DOHH2 (cell line): ENCODE results near the gene MAP6.

ENCODE experiments used
- H3F3A ChIP-seq: fragments of 200-600 bp; sonication (generic), shearing (Covaris generic); 2 replicates; pipeline ENCODE4 v1.6.0; 2016; ENCODE audit warnings: antibody characterized with exemption, mild to moderate bottlenecking; ENCODE audit not compliant: control insufficient read depth, insufficient read depth
- H3K27ac ChIP-seq: fragments of 200-600 bp; sonication (generic); 2 replicates; pipeline ENCODE4 v1.5.1; 2014; ENCODE audit warnings: low read depth, mild to moderate bottlenecking, low read length, moderate library complexity
- H3K27me3 ChIP-seq: fragments of 200-600 bp; sonication (generic); 2 replicates; pipeline ENCODE4 v1.6.1; 2014; ENCODE audit warnings: mild to moderate bottlenecking, low read length, mixed read lengths; ENCODE audit not compliant: control insufficient read depth
- H3K36me3 ChIP-seq: fragments of 200-600 bp; sonication (generic); 2 replicates; pipeline ENCODE4 v1.6.1; 2014; ENCODE audit warnings: mild to moderate bottlenecking, low read length, moderate library complexity, mixed read lengths; ENCODE audit not compliant: control insufficient read depth
- H3K4me1 ChIP-seq: fragments of 200-600 bp; sonication (generic); 2 replicates; pipeline ENCODE4 v1.6.1; 2014; ENCODE audit warnings: mild to moderate bottlenecking, low read length, mixed read lengths; ENCODE audit not compliant: control insufficient read depth
- H3K4me2 ChIP-seq: fragments of 200-600 bp; sonication (generic); 2 replicates; pipeline ENCODE4 v1.6.0; 2014; ENCODE audit warnings: mild to moderate bottlenecking, low read length, moderate library complexity
- H3K4me3 ChIP-seq: fragments of 200-600 bp; sonication (generic); 2 replicates; pipeline ENCODE4 v1.5.1; 2014; ENCODE audit warnings: mild to moderate bottlenecking, low read length, mixed read lengths
- H3K79me2 ChIP-seq: fragments of 200-600 bp; sonication (generic); 2 replicates; pipeline ENCODE4 v1.6.1; 2014; ENCODE audit warnings: mild to moderate bottlenecking, low read length, mixed read lengths; ENCODE audit not compliant: control insufficient read depth
- H3K9me2 ChIP-seq: fragments of 200-600 bp; sonication (generic); replicated peaks from 2 replicates; pipeline ENCODE4 v1.6.1; 2014; ENCODE audit warnings: mild to moderate bottlenecking, low read length, mixed read lengths; ENCODE audit not compliant: control insufficient read depth
- H3K9me3 ChIP-seq: fragments of 200-600 bp; sonication (generic); 2 replicates; pipeline ENCODE4 v1.6.1; 2014; ENCODE audit warnings: antibody characterized with exemption, low read length, mixed read lengths; ENCODE audit not compliant: control insufficient read depth, insufficient read depth
- H4K20me1 ChIP-seq: fragments of 200-600 bp; sonication (generic); 2 replicates; pipeline ENCODE4 v1.6.0; 2014; ENCODE audit warnings: low read depth, mild to moderate bottlenecking, antibody characterized with exemption, low read length, moderate library complexity; ENCODE audit not compliant: control insufficient read depth, insufficient read depth
- CTCF ChIP-seq: fragments of 200-600 bp; sonication (generic); IDR thresholded peaks from one replicate; pipeline ENCODE4 v1.5.1; 2014; ENCODE audit warnings: antibody characterized with exemption, mild to moderate bottlenecking, low read depth, low read length; ENCODE audit not compliant: poor library complexity, severe bottlenecking
- EZH2phosphoT487 ChIP-seq: fragments of 200-600 bp; sonication (generic); IDR thresholded peaks from 2 replicates; pipeline ENCODE4 v1.6.1; 2017; ENCODE audit warnings: borderline replicate concordance, mild to moderate bottlenecking, antibody characterized with exemption, low read length, moderate library complexity, mixed read lengths

The MAP6 gene

GRCh38 chr11:75541193-75542087, 127.4 kb downstream of the MAP6 start:
- Histone ChIP-seq H3K9me2 (no peaks in the 10 kb centered on the region), H3K4me1 (peaks cover 12% of the 10 kb centered on the region), H3K4me2 (no peak overlapping the region), H3K27ac (no peak overlapping the region), H3K36me3 (no peaks in the 10 kb centered on the region), H3K9me3 (no peaks in the 10 kb centered on the region), H3F3A (no peaks in the 10 kb centered on the region), H4K20me1 (no peaks in the 10 kb centered on the region), H3K4me3 (no peak overlapping the region), H3K27me3 (peaks cover 12% of the 10 kb centered on the region), H3K79me2 (no peaks in the 10 kb centered on the region)
- TF ChIP-seq CTCF (no peak), EZH2phosphoT487 (no peak)

DNA sequence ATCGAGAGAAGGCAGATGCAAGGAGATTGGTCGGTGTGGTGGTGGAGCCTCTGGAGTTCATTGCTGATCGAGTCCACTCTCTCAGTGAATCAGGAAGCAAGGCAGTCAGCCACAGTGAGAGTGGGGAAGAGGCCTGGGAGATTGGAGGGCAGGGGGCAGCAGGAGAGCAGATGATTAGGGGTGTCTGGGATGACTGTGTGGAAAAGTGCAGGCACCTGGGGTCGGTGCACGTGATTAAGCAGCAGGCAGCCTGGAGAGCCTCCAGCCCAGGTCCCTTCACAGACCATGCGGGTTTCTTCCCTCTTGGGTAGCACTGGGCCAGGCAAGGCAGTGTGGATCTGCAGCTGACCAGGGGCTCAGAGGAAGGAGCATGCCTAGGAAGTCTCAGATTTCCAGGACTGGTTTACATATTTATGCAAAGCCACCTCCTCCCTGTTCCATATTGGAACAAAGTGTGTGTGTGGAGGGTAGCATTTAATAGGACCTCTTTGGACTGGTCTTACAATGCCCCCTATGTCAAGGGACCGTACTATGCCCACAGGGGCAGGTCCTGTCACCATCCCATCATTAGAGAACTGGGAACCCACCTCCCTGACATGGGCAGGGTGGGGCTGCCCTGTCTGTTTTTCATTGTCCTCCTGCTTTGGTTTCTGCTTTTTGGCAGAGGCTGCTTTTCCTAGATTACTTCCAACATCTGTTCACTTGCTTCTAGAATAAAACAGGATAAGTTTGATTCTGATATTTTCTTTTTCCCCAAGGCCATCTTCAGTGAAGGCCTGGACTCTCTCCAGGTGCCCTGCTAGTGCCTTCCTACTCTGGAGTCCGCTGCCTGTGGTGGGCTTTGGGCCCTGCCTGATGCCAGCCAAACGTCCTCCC, 129.1 kb downstream of the MAP6 start:
- Histone ChIP-seq H3K27ac (no peak overlapping the region), H3K4me1 (peaks cover 12% of the 10 kb centered on the region), H3K9me3 (no peaks in the 10 kb centered on the region), H3K79me2 (no peaks in the 10 kb centered on the region), H4K20me1 (no peaks in the 10 kb centered on the region), H3K4me3 (no peak overlapping the region), H3K9me2 (no peaks in the 10 kb centered on the region), H3K4me2 (no peak overlapping the region), H3K27me3 (peaks cover 16% of the 10 kb centered on the region), H3F3A (no peaks in the 10 kb centered on the region), H3K36me3 (no peaks in the 10 kb centered on the region)
- TF ChIP-seq EZH2phosphoT487 (no peak), CTCF (no peak)

GRCh38 chr11:75538150-75538942, 130.5 kb downstream of the MAP6 start:
- Histone ChIP-seq H4K20me1 (no peaks in the 10 kb centered on the region), H3K36me3 (no peaks in the 10 kb centered on the region), H3K79me2 (no peaks in the 10 kb centered on the region), H3K9me2 (no peaks in the 10 kb centered on the region), H3K4me3 (no peak overlapping the region), H3K27me3 (peaks cover 25% of the 10 kb centered on the region), H3K4me2 (no peak overlapping the region), H3K27ac (no peak overlapping the region), H3F3A (no peaks in the 10 kb centered on the region), H3K4me1 (peaks cover 12% of the 10 kb centered on the region), H3K9me3 (no peaks in the 10 kb centered on the region)
- TF ChIP-seq CTCF (no peak), EZH2phosphoT487 (no peak)
